Measurements from ENCODE around the gene INAFM1. TPM values are rescaled to one million over a fixed set of nuclear protein-coding genes. Genes with fewer than 3 reads are reported as not detected.
"Not testable (repeated sequence)": the region's sequence is repeated elsewhere in the genome, so short reads cannot be mapped to it uniquely, and the experiment has no call there.

Gene INAFM1
- total RNA-seq, 1 donor from 2014 or later: 10.2 TPM

GRCh38 chr19:47240996-47241918 lies 33.4 kb upstream of the INAFM1 start:
- intact Hi-C loops (cut with micrococcal nuclease): loop anchor here (10.0 kb wide), 2 partner anchors 206 to 456 kb away; partner anchors contain the start of gene SLC1A5

GRCh38 chr19:47241919-47242577 lies 32.6 kb upstream of the INAFM1 start:
- intact Hi-C loops (cut with micrococcal nuclease): loop anchor here (10.0 kb wide), 2 partner anchors 207 to 457 kb away; partner anchors contain the start of gene SLC1A5

- intact Hi-C loops (cut with micrococcal nuclease): loop anchor here (10.0 kb wide), 2 partner anchors 209 to 459 kb away; partner anchors contain the start of gene SLC1A5
These were observed 31.3 kb upstream of the INAFM1 start for GRCh38 chr19:47243364-47243775.

GRCh38 chr19:47243776-47244547 lies 30.7 kb upstream of the INAFM1 start:
- intact Hi-C loops (cut with micrococcal nuclease): loop anchor here (1.0 to 10.0 kb wide), 7 partner anchors 12 to 459 kb away; partner anchors contain the start of genes CCDC9 and SLC1A5

DNA sequence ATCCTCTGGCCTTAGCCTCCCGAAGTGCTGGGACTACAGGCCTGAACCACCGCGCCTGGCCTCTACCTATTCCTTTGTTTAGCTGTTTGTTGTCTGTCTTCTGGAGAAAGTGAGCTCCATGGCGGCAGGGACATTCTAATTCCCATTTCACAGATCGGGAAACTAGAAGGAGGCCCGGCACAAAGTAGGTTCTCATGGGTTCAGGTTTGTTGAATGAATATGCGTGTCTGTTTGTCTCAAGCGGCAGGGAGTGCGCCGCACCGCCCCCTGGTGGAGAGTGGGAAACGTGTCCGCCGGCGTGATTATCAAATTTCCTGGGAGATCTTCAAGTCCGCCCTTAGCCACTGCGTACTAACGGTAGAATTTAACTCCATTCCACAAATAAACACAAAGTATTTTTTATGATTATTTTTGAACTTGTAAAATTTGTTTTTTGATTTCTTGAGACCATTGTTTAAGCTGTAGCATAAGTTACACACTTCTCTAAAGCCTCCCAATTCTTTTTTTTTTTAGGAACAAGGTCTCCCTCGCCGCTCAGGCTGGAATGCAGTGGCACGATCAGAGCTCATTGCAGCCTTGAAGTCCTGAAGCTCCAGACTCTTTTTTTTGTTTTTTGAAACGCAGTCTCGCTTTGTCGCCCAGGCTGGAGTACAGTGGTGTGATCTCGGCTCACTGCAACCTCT lies 27.2 kb upstream of the INAFM1 start:
- intact Hi-C loops (cut with micrococcal nuclease): loop anchor here (10.0 kb wide), 2 partner anchors 213 to 463 kb away; partner anchors contain the start of gene SLC1A5

- intact Hi-C loops (cut with micrococcal nuclease): not testable (repeated sequence)
These were observed 21.7 kb upstream of the INAFM1 start for GRCh38 chr19:47253016-47253415.

DNA sequence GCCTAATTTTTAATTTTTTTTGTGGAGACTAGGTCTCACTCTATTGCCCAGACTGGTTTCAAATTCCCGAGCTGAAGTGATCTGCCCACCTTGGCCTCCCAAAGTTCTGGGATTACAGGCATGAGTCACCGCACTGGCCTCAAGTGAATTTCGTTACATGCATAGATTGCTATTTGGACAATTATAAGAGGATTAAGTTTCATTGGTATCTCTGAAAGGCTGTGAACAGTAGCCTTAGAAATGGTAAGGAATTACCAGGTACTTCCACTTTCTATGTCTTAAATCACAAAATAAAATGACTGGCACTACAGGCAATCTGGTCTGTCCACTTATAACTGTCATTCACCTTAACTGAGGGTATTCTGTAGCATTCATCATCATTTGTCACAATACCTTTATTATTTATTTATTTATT lies 21.2 kb upstream of the INAFM1 start:
- intact Hi-C loops (cut with micrococcal nuclease): no loop called here

- intact Hi-C loops (cut with micrococcal nuclease): no loop called here
These were observed 20.7 kb upstream of the INAFM1 start for GRCh38 chr19:47253970-47254369.

DNA sequence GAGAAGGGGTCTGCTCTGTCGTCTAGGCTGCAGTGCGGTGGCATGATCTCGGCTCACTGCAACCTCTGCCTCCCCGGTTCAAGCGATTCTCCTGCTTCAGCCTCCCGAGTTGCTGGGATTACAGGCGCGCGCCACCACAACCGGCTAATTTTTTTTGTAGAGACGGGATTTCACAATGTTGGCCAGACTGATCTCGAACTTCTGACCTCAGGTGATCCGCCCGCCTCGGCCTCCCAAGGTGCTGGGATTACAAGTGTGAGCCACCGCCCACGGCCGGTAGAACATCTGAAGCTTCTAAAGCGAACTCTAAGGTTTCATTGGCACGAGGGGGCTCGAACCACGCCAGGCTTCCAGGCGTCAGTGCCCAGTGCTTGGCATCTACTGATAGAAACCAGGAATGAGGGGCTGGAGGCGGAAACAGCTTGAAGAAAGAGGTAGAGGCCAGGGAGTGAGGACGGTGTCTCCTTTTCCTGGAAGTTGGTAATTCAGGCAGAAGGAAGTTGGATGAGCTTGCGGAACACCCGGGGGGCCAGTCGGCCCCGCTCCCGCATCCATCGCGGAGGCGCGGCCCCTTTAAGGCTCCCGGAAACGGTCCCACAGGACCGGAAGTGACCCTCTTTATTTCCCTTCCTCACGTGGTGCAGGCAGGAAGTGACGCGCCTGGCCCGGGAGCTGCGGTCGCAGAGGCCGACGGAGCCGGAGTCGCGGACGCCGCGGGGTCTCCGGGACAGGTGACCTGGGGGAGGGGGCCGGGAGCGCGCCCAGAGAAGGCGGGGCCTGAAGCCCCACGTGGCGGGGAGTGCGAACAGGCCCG lies 18.6 kb upstream of the INAFM1 start, which contains the start of gene CCDC9:
Gene CCDC9, plus strand, starts transcription at position 647 of the 814 bp plus-strand sequence. CDS start 1,876 bp downstream, outside the sequence.
- intact Hi-C loops (cut with micrococcal nuclease): loop anchor here (1.0 to 5.0 kb wide), 5 partner anchors 12 to 911 kb away; partner anchors contain the start of genes TMEM160 and ZC3H4

- intact Hi-C loops (cut with micrococcal nuclease): loop anchor here (1.0 to 5.0 kb wide), 7 partner anchors 13 to 910 kb away; partner anchors contain the start of genes INAFM1, TMEM160 and ZC3H4
These were observed 17.8 kb upstream of the INAFM1 start for GRCh38 chr19:47256693-47257410.

DNA sequence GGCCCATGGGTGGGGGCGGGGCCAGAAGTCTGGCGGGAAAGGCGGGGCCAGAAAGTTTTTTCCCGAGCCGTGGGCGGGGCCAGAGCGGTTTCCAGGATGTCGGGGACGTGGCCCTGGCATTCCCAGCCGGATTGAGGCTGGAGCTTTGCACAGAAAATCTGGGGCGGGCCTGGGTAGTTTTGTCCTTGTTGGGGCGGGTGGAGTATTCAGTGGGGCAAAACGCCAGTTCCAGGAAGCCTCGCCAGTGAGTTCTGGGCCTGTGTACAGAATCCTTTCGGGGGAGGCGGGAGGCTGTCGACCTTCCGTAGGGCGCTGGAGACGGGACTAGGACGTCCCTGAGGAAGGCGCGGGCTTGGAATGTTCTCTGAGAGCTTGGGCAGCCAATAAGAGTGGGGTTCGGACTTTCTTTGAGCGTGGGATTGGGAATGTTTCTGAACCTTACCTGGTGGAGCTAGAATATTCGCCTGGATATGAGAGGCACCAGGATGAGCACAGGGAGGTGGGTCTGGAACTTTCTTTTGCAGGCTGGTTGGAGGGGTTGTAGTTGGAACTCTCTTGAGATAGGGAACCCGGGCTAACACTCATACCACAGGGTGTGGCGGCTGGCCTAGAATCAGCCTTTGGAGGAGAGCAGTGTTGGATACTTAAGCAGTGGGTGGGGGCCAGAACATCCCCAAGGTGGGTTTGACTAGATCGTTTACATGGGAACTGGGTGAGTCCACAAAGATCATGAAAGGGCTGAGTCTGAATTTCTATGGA lies 17.1 kb upstream of the INAFM1 start:
- intact Hi-C loops (cut with micrococcal nuclease): loop anchor here (1.0 to 5.0 kb wide), 3 partner anchors 17 to 910 kb away; partner anchors contain the start of gene INAFM1

- intact Hi-C loops (cut with micrococcal nuclease): loop anchor here (5.0 kb wide), 1 partner anchor 909 kb away; no protein-coding TSS in a partner anchor
These were observed 16.3 kb upstream of the INAFM1 start for GRCh38 chr19:47258434-47258833.

- intact Hi-C loops (cut with micrococcal nuclease): loop anchor here (5.0 kb wide), 1 partner anchor 908 kb away; no protein-coding TSS in a partner anchor
These were observed 15.7 kb upstream of the INAFM1 start for GRCh38 chr19:47258895-47259555.

DNA sequence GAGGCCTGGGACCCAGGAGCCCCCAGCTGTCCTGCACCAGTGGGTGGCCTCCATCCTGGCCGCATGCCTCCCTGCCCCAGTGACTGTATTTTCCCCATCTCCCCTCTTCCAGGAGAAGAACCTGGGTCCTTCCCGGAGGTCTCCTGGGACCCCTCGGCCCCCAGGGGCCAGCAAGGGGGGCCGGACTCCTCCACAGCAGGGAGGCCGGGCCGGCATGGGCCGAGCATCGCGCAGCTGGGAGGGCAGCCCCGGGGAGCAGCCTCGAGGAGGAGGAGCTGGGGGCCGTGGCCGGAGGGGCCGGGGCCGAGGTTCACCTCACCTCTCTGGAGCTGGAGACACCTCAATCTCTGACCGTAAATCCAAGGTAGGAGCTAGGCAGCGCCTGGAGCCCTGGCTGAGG lies 14.2 kb upstream of the INAFM1 start:
- intact Hi-C loops (cut with micrococcal nuclease): no loop called here

DNA sequence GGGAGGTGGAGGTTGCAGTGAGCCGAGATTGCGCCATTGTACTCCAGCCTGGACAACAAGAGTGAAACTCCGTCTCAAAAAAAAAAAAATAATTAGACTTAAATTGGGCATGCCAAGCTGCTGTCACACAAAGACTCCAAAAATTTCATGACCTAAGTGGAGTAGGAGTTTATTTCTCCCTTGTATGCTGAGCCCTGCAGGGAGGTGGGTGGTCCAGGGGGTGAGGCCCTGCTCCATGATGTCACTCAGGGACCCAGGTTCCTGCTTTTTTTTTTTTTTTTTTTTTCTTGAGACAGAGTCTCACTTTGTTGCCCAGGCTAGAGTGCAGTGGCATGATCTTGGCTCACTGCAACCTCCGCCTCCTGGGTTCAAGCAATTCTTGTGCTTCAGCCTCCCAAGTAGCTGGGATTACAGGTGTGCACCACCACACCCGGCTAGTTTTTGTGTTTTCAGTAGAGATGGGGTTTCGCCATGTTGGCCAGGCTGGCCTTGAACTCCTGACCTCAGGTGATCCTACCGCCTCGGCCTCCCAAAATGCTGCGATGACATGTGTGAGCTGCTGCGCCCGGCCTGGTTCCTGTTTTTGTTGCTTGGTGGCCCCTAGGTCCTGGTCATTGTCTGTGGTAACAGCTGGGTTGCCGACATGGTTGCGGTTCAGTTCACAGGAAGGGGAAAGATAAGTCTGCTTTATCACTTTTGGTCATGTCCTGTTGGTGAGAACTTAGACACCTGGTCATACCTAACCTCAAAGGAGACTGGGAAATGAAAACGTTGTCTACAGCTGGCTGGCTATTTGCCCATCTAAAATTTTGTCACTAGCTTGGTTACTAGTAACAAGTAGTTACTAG lies 12.5 kb upstream of the INAFM1 start:
- intact Hi-C loops (cut with micrococcal nuclease): not testable (repeated sequence)

DNA sequence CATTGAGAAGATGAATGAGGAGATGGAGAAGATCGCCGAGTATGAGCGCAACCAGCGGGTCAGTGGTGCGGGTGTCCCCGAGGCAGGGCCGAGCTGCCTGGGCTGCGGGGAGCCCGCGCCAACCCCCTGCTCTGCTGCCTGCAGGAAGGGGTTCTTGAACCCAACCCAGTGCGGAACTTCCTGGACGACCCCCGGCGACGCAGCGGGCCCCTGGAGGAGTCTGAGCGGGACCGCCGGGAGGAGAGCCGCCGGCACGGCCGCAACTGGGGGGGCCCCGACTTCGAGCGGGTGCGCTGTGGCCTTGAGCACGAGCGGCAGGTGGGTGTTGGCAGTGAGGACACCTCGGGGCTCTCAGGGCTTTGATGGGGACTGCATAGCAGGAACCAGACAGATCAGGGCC lies 10.1 kb upstream of the INAFM1 start:
- intact Hi-C loops (cut with micrococcal nuclease): no loop called here
